HepG2 (cell line): ENCODE results near the gene KAT7. TPM values are rescaled to one million over a fixed set of nuclear protein-coding genes. Genes with fewer than 3 reads are reported as not detected.
A peak's percentile ranks its signal among the peaks of the same experiment; 100 is the strongest.

Experiments used
- ATAC-seq: fragments of 200-7000 bp; cut with Tn5 transposase; 3 replicates; pipeline ENCODE4 v1.9.1; 2020; ENCODE audit warnings: mild to moderate bottlenecking, moderate library complexity
- BruUV-seq: library from RNA; stranded (reverse); fragments of 400-500 nt; replicated peaks from 2 replicates; lab custom pipeline; 2021; lab: Mats Ljungman, UMichigan
- CTCF ChIA-PET: fragments of 300-600 bp; formaldehyde crosslinking; extraction: SDS; loops from one replicate; lab custom pipeline; 2021; ENCODE audit warnings: low total read pairs, inconsistent platforms, low intra/inter-chr PET ratio; lab: Yijun Ruan, JAX
- POLR2A ChIA-PET: fragments of 350-600 bp; sonication (Branson Sonifier 250); formaldehyde crosslinking; loops from one replicate; lab custom pipeline; 2020; ENCODE audit warnings: antibody characterized with exemption, inconsistent platforms; lab: Yijun Ruan, JAX
- DNase-seq: peaks from one replicate; pipeline ENCODE4 v3.0.0-alpha.2; 2015; ENCODE audit warnings: low spot score
- FAIRE-seq: peaks from 3 replicates; lab custom pipeline; 2011; peaks lifted over from hg19 to GRCh38; lab: Jason Lieb, UNC
- H2AFZ ChIP-seq: one replicate; pipeline ENCODE4 v1.6.1; 2011; ENCODE audit warnings: low read length, inconsistent platforms
- H3K27ac ChIP-seq: fragments of 300-600 bp; 3 replicates; pipeline ENCODE4 v1.8.0; 2011; ENCODE audit warnings: mixed run types, mild to moderate bottlenecking, mixed read lengths, low read length, inconsistent platforms; ENCODE audit not compliant: insufficient read depth; ENCODE audit errors: extremely low read length
- H3K27me3 ChIP-seq, 2 experiments: fragments of 200-600 bp in 1 of 2; 2 replicates in 1 of 2; 3 replicates in 1 of 2; pipeline versions ENCODE4 v1.6.0 to v1.8.0; 2011; ENCODE audit warnings: low read length in 2 of 2, mild to moderate bottlenecking in 2 of 2, moderate library complexity in 2 of 2, inconsistent platforms in 1 of 2; ENCODE audit not compliant: insufficient read depth in 2 of 2, control insufficient read depth in 1 of 2
- H3K36me3 ChIP-seq, 2 experiments: fragments of 200-600 bp in 1 of 2; replicated peaks in 1 of 2; 2 replicates in 1 of 2; 3 replicates in 1 of 2; pipeline versions ENCODE4 v1.5.1 to v1.8.0; 2011; ENCODE audit warnings: low read length in 2 of 2, inconsistent platforms in 1 of 2; ENCODE audit not compliant: insufficient read depth in 2 of 2, control insufficient read depth in 1 of 2
- H3K4me1 ChIP-seq: 2 replicates; pipeline ENCODE4 v1.5.1; 2012; ENCODE audit warnings: low read length, inconsistent platforms; ENCODE audit not compliant: insufficient read depth
- H3K4me2 ChIP-seq: 2 replicates; pipeline ENCODE4 v1.6.0; 2011; ENCODE audit warnings: low read depth, low read length, inconsistent platforms
- H3K4me3 ChIP-seq, 3 experiments: fragments of 200-600 bp in 1 of 3; sonication (generic), shearing (Covaris generic) in 1 of 3; replicated peaks in 1 of 3; 2 replicates each; pipeline ENCODE4 v1.5.1; 2011 to 2016; ENCODE audit warnings: low read length in 3 of 3, inconsistent platforms in 2 of 3, low read depth in 2 of 3, mild to moderate bottlenecking in 2 of 3, control low read depth in 1 of 3, mixed read lengths in 1 of 3; ENCODE audit not compliant: insufficient read depth in 1 of 3
- H3K79me2 ChIP-seq: one replicate; pipeline ENCODE4 v1.6.1; 2011; ENCODE audit warnings: low read length, inconsistent platforms; ENCODE audit not compliant: insufficient read depth
- H3K9ac ChIP-seq: 2 replicates; pipeline ENCODE4 v1.6.0; 2011; ENCODE audit warnings: mild to moderate bottlenecking, low read depth, low read length, inconsistent platforms; ENCODE audit not compliant: insufficient read depth
- H3K9me3 ChIP-seq: 2 replicates; pipeline ENCODE4 v1.5.1; 2012; ENCODE audit warnings: mild to moderate bottlenecking, low read length
- H4K20me1 ChIP-seq: 2 replicates; pipeline ENCODE4 v1.6.0; 2011; ENCODE audit warnings: inconsistent platforms, mild to moderate bottlenecking, low read length, moderate library complexity; ENCODE audit not compliant: insufficient read depth
- ATF4 ChIP-seq, 2 experiments: fragments of 450-650 bp in 1 of 2; sonication (generic) in 1 of 2; formaldehyde crosslinking; IDR thresholded peaks; 2 replicates each; pipeline versions ENCODE4 v1.5.0 to v1.8.0; 2020 to 2022; ENCODE audit warnings: mild to moderate bottlenecking in 1 of 2, missing genetic modification reagents in 1 of 2
- CENPT ChIP-seq: sonication (generic); formaldehyde crosslinking; IDR thresholded peaks from 2 replicates; pipeline ENCODE4 v1.8.0; 2022; ENCODE audit warnings: low read depth, mild to moderate bottlenecking, moderate library complexity, missing genetic modification reagents
- HMGXB3 ChIP-seq: sonication (generic); formaldehyde crosslinking; IDR thresholded peaks from 2 replicates; pipeline ENCODE4 v1.4.0; 2020; ENCODE audit warnings: missing genetic modification reagents, borderline replicate concordance
- PLRG1 ChIP-seq: fragments of 450-650 bp; conservative IDR thresholded peaks from 2 replicates; pipeline ENCODE4 v1.6.1; 2016
- RAD21 ChIP-seq: fragments of 450-650 bp; formaldehyde crosslinking; IDR thresholded peaks from 2 replicates; pipeline ENCODE4 v1.5.0; 2020; ENCODE audit warnings: mild to moderate bottlenecking
- RFX3 ChIP-seq: IDR thresholded peaks from 2 replicates; pipeline ENCODE4 v1.6.1; 2016; ENCODE audit warnings: missing biosample characterization, missing genetic modification reagents
- SMC3 ChIP-seq: IDR thresholded peaks from 2 replicates; pipeline ENCODE4 v1.6.1; 2011; ENCODE audit warnings: low read length, improper control_type of control experiment
- TBX2 ChIP-seq: sonication (generic); formaldehyde crosslinking; IDR thresholded peaks from 2 replicates; pipeline ENCODE4 v1.5.0; 2020; ENCODE audit warnings: missing genetic modification reagents, mild to moderate bottlenecking, borderline replicate concordance
- XRCC5 ChIP-seq: fragments of 200-400 bp; formaldehyde crosslinking; optimal IDR thresholded peaks from 2 replicates; pipeline ENCODE3; 2017; ENCODE audit warnings: mild to moderate bottlenecking, low read length
- ZNF335 ChIP-seq: sonication (generic); formaldehyde crosslinking; IDR thresholded peaks from 2 replicates; pipeline ENCODE4 v1.4.0; 2020; ENCODE audit warnings: missing genetic modification reagents
- ZNF337 ChIP-seq: sonication (generic); formaldehyde crosslinking; IDR thresholded peaks from 2 replicates; pipeline ENCODE4 v1.5.1; 2020; ENCODE audit warnings: missing genetic modification reagents, low read depth, mild to moderate bottlenecking, borderline replicate concordance
- ZNF441 ChIP-seq: sonication (generic); formaldehyde crosslinking; IDR thresholded peaks from 2 replicates; pipeline ENCODE4 v1.7.0; 2021; ENCODE audit warnings: missing genetic modification reagents, borderline replicate concordance
- ZNF761 ChIP-seq: sonication (generic); formaldehyde crosslinking; conservative IDR thresholded peaks from 2 replicates; pipeline ENCODE4 v1.4.0; 2020; ENCODE audit warnings: mild to moderate bottlenecking, missing genetic modification reagents
- WGBS: methylation state at CpG from one replicate; pipeline ENCODE4 v1.1.6; 2017; ENCODE audit warnings: low lambda C conversion rate; 5-methylcytosine and 5-hydroxymethylcytosine counted together
- in situ Hi-C: cut with HindIII; loops from 2 replicates; pipeline ENCODE4 v1.10.0; 2017; ENCODE audit warnings: low pct_unique_long_range_greater_than_20kb; ENCODE audit not compliant: extremely low pct_ligation_motif_present
- intact Hi-C: fragments of 100-400 bp; cut with micrococcal nuclease; formaldehyde crosslinking; loops from one replicate; pipeline ENCODE4 v1.10.0; 2022; ENCODE audit not compliant: unreplicated experiment
- polyA plus RNA-seq, 8 experiments: library from polyadenylated mRNA; depleted of rRNA in 3 of 8; stranded (reverse) in 7 of 8; unstranded in 1 of 8; fragments of >200 nt; fragmentation: Illumina TruSeq in 4 of 8; extraction: Trizol in 4 of 8; gene quantifications; 2 replicates each; pipeline versions ENCODE4 v1.2.1 to v1.2.3, GENCODE V29; 2011 to 2016; ENCODE audit warnings: low read depth in 4 of 8, missing spikeins in 1 of 8, mixed read lengths in 1 of 8; ENCODE audit not compliant: insufficient read depth in 1 of 8
- total RNA-seq, 5 experiments: library from RNA; depleted of rRNA; stranded (reverse); fragments of >200 nt; fragmentation: Illumina TruSeq; extraction: Trizol; gene quantifications; 2 replicates each; pipeline ENCODE4 v1.2.3, GENCODE V29; 2016; ENCODE audit warnings: low read depth in 1 of 5

KAT7 gene
- total and polyA plus RNA-seq, 2 of the 13 experiments (the other 11 are each of a cell fraction or from before 2014, with no cell fraction given): 21.2 to 39.2 TPM

GRCh38 chr17:49779156-49779738, 9.2 kb upstream of the KAT7 start (continued):
- TF ChIP-seq HMGXB3 (CRISPR knock-in tag) (no peak), ZNF337 (CRISPR knock-in tag) (no peak), CENPT (no peak), ZNF441 (CRISPR knock-in tag) (no peak)

GRCh38 chr17:49779739-49780231, 8.7 kb upstream of the KAT7 start:
- H2AFZ ChIP-seq: no peak overlapping the region
- POLR2A ChIA-PET: interaction anchor here (1.5 kb wide), 1 partner anchor 16 kb away, joined by 5 read pairs; the partner anchor contains the start of gene FAM117A
- H3K27ac ChIP-seq: no peak overlapping the region
- TF ChIP-seq ZNF761 (CRISPR knock-in tag): no peak
- peak; percentile 77 for TF ChIP-seq SMC3
- TF ChIP-seq ZNF335: peak; percentile 95
- TF ChIP-seq ATF4 (CRISPR knock-in tag; IDR thresholded peaks at IDR 0.05): 0 out of 4 replicates have a peak, but pooled peaks of 1 of the 2 experiments have one; percentile 14
- no peak for TF ChIP-seq TBX2 (CRISPR knock-in tag)
- TF ChIP-seq RFX3: no peak
- TF ChIP-seq PLRG1: no peak
- TF ChIP-seq RAD21 (CRISPR knock-in tag): 0 out of 2 replicates have a peak, but pooled peaks have one; percentile 30
- peak; percentile 31 for TF ChIP-seq XRCC5

More at GRCh38 chr17:49779739-49780231, 8.7 kb upstream of the KAT7 start:
- H3K79me2 ChIP-seq: no peaks in the 10 kb centered on the region
- BruUV-seq: no TSS peak
- FAIRE-seq (peak; percentile 92), DNase-seq (peak; percentile 56), ATAC-seq (peak; percentile 85)
- in situ Hi-C loops (no loop called here), intact Hi-C loops (loop anchor here (1.0 kb wide), 3 partner anchors 71 to 211 kb away; no protein-coding TSS in a partner anchor)
- no peak overlapping the region for H3K9ac ChIP-seq
- CTCF ChIA-PET: interaction anchor here (1.0 to 1.3 kb wide), 4 partner anchors 84 to 224 kb away, joined by 3 to 12 read pairs (median 3); no protein-coding TSS in a partner anchor
- no peaks in the 10 kb centered on the region for H4K20me1 ChIP-seq
- no peaks in the 10 kb centered on the region for H3K36me3 ChIP-seq
- WGBS: 0% methylated on average over 2 of the region's 2 CpGs
- H3K4me2 ChIP-seq: no peak overlapping the region
- H3K27me3 ChIP-seq: peaks cover 2 to 14% of the 10 kb centered on the region in 2 experiments; a peak in 3 of 5 replicates
- H3K4me1 ChIP-seq: no peaks in the 10 kb centered on the region; the same call in 1 of the 2 replicates
- H3K9me3 ChIP-seq: no peaks in the 10 kb centered on the region
- H3K4me3 ChIP-seq: no peak overlapping the region
